ENCODE results near the gene ADK. TPM values are rescaled to one million over a fixed set of nuclear protein-coding genes. Genes with fewer than 3 reads are reported as not detected.

The ADK gene
- total RNA-seq, 1 donor from 2014 or later = 39.4 TPM

DNA sequence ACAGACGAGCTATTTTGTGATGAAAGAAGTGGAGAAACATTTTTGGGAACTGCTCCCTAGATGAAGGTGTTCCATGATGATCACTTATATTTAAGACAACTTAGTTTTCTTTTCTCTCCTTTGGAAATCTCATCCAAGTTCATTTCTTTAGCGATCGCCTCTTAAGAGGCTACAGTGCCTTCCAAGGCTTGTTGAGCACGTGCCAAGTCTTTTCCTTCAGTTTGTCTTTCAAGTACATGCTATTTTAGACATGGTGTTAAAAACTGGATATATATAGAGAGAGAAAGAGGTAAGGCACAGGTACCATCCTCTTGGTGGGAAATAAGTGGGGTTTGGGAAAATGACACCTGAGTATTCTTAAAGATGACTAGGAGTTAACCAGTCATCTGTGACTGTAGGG, 2.7 kb downstream of the ADK start:
- no peak for DNase-seq (ENCODE audit: low read depth)
- no peak overlapping the region for H3K4me3 ChIP-seq (ENCODE audit: low read depth, low read length)
- TF ChIP-seq, protein P1, sequence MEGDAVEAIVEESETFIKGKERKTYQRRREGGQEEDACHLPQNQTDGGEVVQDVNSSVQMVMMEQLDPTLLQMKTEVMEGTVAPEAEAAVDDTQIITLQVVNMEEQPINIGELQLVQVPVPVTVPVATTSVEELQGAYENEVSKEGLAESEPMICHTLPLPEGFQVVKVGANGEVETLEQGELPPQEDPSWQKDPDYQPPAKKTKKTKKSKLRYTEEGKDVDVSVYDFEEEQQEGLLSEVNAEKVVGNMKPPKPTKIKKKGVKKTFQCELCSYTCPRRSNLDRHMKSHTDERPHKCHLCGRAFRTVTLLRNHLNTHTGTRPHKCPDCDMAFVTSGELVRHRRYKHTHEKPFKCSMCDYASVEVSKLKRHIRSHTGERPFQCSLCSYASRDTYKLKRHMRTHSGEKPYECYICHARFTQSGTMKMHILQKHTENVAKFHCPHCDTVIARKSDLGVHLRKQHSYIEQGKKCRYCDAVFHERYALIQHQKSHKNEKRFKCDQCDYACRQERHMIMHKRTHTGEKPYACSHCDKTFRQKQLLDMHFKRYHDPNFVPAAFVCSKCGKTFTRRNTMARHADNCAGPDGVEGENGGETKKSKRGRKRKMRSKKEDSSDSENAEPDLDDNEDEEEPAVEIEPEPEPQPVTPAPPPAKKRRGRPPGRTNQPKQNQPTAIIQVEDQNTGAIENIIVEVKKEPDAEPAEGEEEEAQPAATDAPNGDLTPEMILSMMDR (conservative IDR thresholded peaks at IDR 0.05; ENCODE audit: low read depth, low read length) = no peak

DNA sequence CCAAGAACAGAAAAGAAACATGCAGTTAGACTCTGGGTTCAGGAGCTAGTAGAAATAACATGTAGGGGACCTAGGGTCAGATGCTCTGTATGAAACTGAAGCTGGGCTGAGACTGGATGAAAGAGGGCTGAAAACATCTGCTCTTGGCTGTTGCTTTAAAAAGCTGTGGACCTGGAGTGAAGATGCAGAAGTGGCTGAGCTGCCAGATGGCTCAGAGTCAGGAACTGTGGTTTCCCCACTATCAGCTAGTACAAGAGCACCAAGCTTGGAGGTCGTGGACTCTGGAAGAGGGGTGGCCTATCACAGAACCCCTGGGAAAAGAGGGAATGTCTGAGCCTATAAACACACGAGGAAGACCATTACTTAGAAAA, 5.9 kb downstream of the ADK start:
- DNase-seq (ENCODE audit: low read depth) = no peak
- TF ChIP-seq, protein P1 (conservative IDR thresholded peaks at IDR 0.05; ENCODE audit: low read depth, low read length) = no peak
- no peak overlapping the region for H3K4me3 ChIP-seq (ENCODE audit: low read depth, low read length)

DNA sequence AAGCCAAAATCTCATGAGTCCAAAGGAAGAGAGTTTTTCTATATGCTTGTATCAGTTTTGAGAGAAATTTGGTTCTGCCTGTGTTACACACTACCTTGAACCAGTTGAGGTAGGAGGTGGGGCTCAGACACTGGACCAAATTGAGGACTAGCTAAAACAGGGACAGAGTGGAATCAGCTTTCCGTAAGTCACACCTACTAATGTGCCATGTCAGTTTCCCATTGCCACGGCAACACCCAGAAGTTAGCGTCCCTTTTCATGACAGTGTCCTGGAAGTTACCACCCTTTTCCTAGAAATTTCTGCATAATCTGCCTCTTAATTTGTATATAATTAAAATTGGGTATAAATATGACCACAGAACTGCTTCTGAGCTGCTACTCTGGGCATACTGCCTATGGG, 9.0 kb downstream of the ADK start:
- TF ChIP-seq, protein P1 (conservative IDR thresholded peaks at IDR 0.05; ENCODE audit: low read depth, low read length) = no peak
- DNase-seq (ENCODE audit: low read depth) = no peak

DNA sequence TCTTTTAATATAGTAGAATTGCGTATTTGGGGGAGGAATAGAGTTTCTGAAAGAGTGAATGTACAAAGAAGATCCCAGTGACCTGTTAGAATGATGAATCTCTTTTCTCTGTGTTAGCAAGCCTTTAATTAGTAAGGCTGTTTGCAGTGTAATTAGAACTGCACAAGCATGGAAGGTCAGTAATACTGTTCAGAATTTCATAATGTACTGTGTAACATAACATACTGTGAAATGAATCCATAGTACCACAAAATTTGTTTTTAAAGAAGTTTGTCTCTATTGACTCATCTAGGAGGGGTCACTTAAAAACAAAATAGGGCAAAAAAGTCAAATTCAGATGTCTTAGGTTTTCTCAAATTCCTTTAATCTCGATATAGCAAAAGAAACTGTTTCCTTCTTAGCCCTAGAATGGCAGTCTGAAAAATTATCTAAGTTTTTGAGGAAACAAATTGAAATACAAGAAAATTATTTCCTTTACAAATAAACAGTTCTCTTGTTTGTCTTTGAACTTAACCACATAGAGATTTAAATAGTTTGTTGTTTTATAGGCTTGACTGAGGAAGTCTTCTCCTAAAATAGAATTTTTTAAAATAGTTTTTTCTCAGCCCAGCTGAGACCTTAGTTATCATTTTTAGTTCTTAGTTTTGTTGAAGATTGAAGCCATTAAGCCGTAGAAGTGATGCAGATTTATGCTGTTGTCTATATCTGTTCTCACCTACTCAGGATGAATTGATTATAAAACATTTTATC, 12.5 kb downstream of the ADK start:
- H3K4me3 ChIP-seq (ENCODE audit: low read depth, low read length) = no peak overlapping the region
- no peak for DNase-seq (ENCODE audit: low read depth)
- TF ChIP-seq, protein P1 (conservative IDR thresholded peaks at IDR 0.05; ENCODE audit: low read depth, low read length) = no peak

More for the DNA sequence above, 9.0 kb downstream of the ADK start:
- no peak overlapping the region for H3K4me3 ChIP-seq (ENCODE audit: low read depth, low read length)

DNA sequence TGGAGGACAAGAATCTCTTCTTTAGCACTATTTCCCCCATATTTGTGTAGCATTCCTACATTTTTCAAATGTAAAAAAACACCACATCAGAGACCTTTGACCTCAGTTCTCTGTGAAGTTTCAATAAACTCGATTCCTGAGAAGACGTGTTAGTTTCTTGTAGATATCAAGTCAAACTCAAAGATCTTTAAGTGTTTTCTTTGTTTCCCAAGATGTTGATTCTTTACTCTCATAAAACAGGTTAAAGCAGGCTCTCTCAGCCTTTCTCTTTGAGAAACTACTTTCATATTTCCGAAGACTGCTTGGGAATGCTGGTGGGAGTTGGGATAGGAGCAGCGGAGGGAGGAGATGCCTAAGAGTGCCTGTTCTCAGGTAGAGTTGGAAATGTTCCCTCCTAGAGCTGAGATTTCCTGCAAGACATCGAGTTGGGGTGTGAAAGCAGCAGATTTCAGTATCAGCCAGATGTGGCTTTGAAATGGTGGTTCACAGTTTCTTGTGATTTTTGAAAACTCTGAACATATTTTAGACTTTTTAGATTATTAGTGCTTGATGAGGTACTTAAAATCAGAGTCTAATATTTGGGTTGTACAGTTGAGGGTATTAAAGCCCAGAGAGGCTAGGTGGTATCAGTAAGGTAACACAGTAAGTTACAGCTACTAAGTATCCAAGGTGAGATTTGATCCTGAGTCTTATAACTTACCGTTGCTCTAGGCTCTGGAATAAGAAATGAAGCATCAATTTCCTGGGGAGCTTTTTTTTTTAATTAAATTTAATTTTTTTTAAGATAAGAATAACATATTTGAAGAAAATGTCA, 13.9 kb downstream of the ADK start:
- TF ChIP-seq, protein P1 (conservative IDR thresholded peaks at IDR 0.05; ENCODE audit: low read depth, low read length) = no peak

DNA sequence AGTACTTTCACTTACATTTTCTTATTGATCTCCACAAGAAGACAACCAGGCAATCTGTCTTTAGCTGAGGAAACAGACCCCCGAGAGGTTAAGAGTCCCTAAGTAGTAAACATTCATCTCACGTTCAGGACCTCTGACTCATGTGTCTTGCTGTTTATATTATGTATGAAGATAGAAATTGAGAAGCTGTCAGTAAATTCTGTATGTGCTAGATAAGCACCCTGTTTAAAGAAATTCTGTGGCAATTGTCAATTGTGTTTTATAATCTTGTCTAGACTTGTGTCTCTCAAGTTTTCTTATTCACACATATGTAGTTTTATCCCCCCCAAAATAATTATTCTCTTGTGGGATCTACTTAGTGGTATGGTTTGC, 14.5 kb downstream of the ADK start:
- H3K4me3 ChIP-seq (ENCODE audit: low read depth, low read length) = no peak overlapping the region
- no peak for DNase-seq (ENCODE audit: low read depth)
- TF ChIP-seq, protein P1 (conservative IDR thresholded peaks at IDR 0.05; ENCODE audit: low read depth, low read length) = no peak

More for the DNA sequence above, 13.9 kb downstream of the ADK start:
- H3K4me3 ChIP-seq (ENCODE audit: low read depth, low read length) = no peak overlapping the region
- DNase-seq (ENCODE audit: low read depth) = no peak

Data from epithelial cell of proximal tubule (primary cell).